Stomach (tissue), 4 donors: ENCODE data around the gene AP1S3.

ENCODE experiments used
- CTCF ChIP-seq, 7 experiments: fragments of 450-650 bp in 4 of 7; fragments of 200-600 bp in 3 of 7; sonication (generic) in 3 of 7; IDR thresholded peaks; one replicate each; pipeline ENCODE4 v1.5.1; 2016 to 2019; ENCODE audit warnings: antibody characterized with exemption in 7 of 7, control low read depth in 2 of 7, mild to moderate bottlenecking in 1 of 7
- EP300 ChIP-seq: sonication (generic); formaldehyde crosslinking; IDR thresholded peaks from one replicate; pipeline ENCODE4 v1.6.1; 2017; ENCODE audit warnings: antibody characterized with exemption
- POLR2AphosphoS5 ChIP-seq, 3 donors: sonication (generic); formaldehyde crosslinking; IDR thresholded peaks; one replicate each; pipeline ENCODE4 v1.6.1; 2016; ENCODE audit warnings: antibody characterized with exemption in 3 of 3

GRCh38 chr2:223721746-223722145, 115.6 kb downstream of the AP1S3 start:
- TF ChIP-seq CTCF (IDR thresholded peaks at IDR 0.05), result no peak
- TF ChIP-seq EP300, result no peak
- no peak for TF ChIP-seq POLR2AphosphoS5 (IDR thresholded peaks at IDR 0.05)
